ENCODE data around the gene DCST2.

DCST2 gene

DNA sequence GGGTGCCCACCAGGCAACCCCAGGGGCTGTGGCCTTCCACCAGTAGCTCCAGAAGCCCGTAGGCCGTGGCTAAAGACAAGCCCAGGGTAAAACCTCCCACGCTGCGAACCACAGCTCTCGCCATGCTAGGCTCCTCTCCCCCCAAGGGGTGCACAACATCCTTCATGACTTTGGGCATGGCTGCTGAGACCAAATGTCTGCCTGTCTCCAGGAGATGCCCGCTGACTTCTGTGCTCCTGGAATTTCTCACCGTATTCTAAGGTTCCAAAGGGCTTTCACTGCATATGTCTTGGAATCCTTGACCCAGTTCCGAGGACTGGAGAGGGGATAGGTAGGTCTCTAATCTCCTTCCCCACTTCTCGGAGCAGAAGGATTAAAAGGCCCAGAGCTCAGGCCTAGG is at the start of gene DCST2, which contains the start of gene DCST1:
Gene DCST2 (minus strand): TSS at position 258 of the 400 bp plus-strand sequence. CDS start 80 bp downstream, at position 178.
Gene DCST1 (plus strand): TSS at position 301 of the 400 bp plus-strand sequence. CDS start 213 bp downstream, outside the sequence.
- no peak for DNase-seq (ENCODE audit: low read depth in 2 of 3, low spot score in 1 of 3)

DNA sequence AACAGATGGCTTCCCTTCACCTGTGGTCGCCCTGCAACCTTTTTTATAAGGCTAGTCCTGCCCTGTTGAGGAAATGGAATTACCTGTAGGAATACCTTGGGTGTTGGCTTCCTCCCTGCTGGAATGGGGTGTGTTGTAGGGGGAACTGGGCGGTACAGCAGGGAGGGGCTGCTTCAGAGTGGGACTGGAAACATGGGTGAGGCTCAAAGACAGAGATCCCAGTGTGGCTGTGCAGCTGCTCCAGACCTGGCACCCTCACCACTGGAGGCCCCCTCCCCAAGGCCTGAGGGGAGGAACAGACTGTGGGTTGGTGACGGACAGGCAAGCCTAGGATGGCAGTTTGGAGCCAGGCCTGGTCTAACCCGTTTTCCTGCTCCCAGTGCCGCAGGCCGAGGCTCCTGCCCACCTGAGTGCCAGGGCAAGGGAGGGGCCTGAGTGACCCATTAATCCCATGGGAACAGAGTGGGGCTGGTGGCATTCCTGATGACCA is 49.5 kb upstream of the DCST2 start:
- no peak for DNase-seq (ENCODE audit: low read depth in 2 of 3, low spot score in 1 of 3)

DNA sequence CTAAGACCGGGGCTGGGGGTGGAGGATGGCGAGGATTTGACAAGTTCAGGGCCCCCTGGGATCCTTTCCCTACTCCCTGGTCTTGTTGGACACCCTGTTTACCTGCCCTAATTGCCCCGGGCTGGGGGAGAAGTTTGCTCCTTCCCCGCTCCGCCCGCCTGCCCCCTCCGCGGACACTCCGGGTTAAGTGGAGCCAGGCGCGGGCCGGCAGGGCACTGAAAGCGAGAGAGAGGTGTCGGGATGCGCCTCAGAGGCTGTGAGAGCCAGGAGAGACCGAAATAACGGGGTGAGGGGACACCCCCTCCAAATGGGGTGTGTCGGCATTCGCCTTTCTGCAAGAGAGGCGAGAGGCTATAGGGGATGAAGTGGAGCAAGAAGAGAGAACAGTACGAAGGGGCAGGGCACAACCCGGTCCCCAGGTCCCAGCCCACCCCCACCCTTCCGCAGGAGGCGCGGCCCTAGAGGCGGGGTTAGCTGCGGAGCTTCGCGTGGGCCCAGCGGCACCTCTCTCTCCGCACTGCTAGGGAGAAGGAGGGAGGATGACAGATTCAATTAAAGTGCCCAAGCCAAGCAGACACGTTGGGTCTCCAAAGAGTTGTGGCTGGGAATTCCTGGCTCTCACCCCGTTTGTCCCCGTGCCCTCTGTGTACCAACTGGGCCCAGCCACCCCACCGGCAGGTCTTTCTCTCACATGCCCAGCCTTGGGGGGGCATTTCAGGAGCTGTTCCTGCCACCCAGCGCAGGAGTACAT is 48.9 kb upstream of the DCST2 start:
- no peak for DNase-seq (ENCODE audit: low read depth in 2 of 3, low spot score in 1 of 3)

DNA sequence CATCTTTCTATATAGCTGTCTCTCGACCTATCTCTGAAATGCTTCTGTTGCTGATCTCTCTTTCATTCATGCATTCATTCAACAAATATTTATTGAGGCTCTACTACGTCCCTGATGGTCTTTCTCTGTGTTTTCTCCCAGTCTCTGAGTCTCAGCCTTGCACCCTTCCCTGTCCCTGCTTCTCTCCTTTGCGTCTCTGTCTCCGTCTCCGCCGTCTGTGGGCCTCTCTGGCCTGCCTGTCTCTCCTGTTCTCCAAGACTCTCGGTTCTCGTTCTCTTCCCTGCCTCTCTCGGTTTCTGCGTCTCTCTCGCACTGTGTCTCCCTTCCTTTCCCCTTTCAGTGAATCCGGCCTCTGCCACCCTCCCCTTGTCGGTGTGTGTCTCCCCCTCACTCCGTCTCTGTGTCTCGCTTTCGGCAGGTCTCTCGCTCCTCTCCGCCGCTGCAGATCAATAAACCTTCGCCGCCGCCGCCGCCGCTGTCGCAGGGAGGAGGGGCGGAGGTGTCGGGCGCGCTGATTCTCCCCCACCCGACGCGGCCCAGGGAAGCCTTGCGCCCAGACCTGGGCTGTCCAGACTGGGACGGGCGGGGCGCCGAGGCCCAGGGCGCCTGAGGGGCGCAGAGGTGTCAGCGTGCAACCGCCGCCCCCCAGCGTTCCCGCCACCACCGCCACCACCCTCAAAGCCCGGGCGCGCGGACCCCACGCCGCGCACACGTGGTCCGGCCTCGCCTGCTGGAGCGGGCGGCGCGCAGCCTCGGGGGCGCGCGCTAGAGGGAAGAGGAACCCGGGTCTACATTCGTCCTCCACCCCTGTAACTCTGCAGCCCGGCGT is 48.1 kb upstream of the DCST2 start:
- DNase-seq (ENCODE audit: low read depth in 2 of 3, low spot score in 1 of 3), result no peak

DNA sequence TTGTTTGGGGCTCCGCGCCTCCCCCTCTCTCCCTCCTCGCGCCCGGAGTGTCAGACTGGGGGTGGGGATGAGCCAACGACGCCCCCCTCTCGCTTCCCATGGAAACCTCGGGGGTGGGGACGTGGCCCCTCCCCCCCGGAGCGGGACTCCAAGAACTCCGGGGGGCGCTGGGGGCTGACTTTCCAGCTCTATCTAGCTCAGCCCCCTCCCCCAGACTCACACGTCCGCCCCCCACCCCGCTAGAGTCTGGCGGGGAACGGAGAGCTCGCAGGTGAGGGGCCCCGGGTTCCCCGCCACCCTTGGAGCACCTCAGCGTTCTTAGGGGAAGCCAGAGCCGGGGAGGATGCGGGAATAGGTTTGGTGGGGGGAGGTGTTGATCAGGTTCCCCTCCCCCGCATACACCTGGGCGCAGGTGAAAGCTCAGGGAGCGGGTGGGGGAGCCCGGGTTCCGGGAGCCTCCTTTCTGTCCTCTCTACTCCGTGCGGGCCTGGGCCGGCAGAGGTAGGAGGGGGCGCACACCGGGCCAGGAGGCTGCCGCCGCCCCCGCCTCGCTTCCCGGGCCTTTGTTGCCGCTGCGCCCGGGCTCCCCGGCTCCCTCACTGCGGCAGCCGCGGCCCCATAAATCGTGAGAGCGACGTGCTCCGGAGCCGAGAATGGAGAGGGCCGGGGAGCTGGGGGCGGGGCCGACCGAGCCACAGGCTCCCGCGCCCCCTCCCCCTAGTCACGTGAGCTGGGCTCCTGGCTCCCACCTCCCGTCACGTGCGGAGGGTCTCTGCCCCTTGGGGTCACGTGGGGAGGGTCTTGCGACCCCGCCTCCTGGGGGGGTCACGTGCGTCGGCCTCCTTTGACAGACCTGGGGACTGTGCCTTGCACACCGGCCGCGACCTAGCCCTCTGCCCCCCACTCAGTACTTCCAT is 47.0 kb upstream of the DCST2 start:
- no peak for DNase-seq (ENCODE audit: low read depth in 2 of 3, low spot score in 1 of 3)

DNA sequence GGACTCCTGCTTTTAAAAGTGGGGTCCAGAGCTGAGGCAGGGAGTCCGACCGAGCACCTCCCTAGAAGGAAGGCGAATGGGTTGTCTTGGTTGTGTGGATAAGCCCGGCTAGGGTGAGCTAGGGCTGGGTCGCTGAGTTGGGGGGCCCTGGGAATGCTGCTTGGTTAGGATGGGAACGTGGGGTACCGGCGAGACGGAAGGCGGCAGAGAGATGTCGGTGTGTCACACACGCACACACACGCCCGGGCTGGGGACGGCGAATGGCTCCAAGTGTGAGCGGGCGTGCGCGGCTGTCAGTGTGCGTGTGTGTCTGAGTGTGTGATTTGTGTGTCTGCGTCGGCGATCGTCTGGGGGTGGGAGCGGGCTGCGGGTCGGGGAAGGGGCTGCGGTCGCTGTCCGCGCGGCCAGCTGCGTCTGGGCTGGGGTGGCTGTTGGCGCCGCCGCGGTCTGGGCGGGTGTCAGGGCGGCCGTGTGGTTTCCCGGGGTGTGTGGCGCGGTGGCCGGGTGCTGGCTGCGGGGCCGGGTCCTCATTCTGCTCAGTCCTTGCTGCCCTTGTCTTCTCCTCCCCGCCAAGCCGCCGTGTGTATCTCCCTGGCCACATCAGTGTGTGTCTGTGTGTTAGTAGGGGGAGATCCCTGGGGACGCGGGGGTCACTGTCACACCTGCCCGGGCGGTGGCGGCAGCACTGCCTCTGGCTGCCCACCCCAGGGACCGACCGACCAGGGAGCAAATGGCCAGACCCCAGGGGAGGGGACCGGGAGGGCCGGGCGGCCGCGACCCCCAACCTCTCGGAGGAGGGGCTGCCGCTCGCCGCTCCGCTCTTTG is 46.1 kb upstream of the DCST2 start:
- DNase-seq (ENCODE audit: low read depth in 2 of 3, low spot score in 1 of 3), result no peak

DNA sequence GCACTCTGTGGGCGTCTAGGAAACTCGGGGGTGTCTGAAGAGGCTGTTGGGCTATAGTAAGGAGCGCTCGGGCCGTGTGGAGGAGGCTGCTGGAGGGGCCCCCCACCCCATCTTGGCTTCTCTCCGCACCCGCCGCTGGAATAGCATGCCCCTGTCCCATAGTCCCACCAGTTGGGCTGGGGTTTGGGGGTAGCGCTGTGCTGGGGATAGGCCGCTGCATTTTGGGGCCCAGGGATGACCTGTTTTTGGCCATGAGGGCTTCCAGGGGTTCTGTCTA is 45.6 kb upstream of the DCST2 start:
- DNase-seq (ENCODE audit: low read depth in 2 of 3, low spot score in 1 of 3), result no peak

DNA sequence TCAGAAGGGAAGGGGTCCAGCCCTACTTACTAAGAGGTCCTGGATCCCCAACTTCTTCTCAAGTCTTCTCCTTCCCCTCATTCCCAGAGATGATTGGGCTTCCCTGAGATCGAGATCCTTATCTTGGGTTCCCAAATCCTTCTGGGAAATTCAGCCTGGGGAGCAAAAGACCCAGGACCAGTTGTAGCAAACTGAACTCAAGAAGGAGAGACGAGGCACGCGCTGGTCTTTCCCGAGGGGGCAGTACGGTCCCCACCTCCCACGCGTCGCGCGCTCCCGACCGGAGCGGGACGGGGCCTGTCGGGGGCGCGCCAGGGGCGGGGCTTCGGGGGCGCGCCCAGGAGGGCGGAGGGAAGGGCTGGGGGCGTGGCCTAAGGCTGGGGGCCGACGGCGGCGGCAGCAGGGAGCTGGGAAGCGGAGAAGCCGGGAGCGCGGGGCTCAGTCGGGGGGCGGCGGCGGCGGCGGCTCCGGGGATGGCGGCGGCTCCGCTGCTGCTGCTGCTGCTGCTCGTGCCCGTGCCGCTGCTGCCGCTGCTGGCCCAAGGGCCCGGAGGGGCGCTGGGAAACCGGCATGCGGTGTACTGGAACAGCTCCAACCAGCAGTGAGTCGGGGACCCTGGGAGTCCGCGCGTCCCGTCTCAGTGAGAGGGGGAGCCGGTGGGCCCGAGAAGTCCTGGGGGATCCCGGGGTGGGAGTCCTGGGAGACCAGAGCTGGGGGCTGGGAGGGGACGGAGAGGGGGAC is 45.1 kb upstream of the DCST2 start, which contains the start of gene EFNA3:
Gene EFNA3 (plus strand): TSS at position 369 of the 741 bp plus-strand sequence. CDS start 105 bp downstream, at position 474.
- DNase-seq (ENCODE audit: low read depth in 2 of 3, low spot score in 1 of 3), result peak in 1 of 3 donors; percentile 40

DNA sequence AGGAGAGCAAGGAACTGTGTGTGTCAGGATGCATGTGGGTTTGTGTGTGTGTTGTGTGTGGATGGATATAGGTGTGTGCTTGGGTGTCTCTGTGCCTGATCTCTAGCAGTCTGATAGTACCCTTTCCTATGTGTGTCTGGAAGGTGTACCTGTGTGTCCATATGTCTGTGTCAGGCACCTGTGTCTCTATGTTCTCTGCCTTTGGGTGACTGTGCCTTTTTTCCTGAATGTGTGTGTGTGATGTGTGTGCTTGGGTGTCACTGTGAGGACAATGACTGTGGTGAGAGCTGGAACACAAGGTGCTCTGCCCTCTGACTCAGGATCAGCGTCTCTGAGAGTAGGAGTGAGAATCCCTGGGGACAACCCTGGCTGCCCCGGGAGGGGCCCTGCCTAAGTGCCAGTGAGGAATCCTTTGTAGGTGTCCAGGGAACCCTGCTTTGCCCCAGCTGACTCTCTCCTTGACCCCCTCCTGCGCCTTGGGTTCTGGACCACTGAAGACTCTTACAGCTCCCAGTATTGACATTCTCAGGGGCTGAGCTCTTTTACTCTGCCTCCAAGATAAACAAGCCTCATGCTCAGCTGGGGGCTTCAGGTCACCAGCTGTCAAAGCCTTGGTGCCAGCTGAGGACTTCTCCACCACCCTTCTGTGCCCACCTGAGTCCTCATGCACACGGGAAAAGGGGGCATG is 44.3 kb upstream of the DCST2 start:
- no peak for DNase-seq (ENCODE audit: low read depth in 2 of 3, low spot score in 1 of 3)

DNA sequence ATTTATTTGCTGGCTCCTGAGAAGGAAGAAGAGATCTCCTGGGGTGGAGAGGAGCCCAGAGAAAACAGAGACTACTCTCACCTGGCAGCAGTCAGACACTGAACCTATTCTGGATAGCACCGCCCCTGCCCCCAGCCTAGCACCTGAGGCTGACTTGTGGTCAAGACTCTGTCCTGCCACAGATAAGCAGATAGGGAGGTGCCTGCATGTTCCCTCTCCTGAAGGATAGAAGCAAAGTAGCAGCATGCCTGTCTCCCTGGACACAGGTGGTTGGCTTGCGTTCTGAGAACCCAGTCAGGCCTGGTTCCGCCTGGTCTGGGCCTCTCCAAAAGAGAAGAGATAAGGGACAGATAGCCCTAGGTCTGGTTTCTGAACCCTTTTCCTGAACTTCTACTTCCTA is 43.8 kb upstream of the DCST2 start:
- DNase-seq (ENCODE audit: low read depth in 2 of 3, low spot score in 1 of 3), result no peak

DNA sequence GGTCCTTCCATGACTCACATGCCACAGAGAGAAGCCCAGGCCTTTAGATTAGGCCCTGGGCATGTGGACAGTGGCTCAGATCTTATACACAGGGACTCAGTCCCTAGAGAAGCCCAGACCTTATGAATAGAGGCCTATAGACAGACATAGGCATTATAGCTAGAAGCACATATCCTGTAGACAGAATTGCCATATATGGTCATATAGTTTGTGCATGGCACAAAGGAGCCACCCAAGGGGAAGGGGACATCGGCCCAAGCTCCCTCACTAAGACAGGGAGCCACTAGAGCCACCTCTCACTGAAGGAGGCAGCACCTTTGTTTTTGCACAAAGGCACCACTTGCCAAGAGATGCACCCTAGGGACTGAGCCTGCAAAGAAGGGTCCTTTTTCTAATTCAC is 42.8 kb upstream of the DCST2 start:
- no peak for DNase-seq (ENCODE audit: low read depth in 2 of 3, low spot score in 1 of 3)

DNA sequence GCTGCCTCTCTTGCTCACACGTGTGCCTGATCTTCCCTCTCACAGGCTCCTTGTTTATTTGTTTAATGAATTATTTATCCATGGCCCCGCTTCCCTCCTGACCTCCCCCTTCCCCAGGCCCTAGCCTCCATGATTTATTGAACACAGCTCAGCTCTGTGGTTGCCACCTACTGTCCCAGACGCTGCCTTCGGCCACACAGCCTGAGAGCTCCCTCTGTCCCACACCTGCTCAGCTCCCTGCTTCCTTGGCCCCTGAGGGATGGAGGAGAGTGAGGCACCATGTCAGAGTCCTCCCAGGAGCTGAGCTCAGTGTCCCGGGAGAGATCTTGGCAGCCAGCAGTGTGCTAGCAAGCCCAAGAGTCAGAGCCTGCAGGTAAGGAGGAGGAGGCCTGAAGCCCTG is 42.0 kb upstream of the DCST2 start:
- no peak for DNase-seq (ENCODE audit: low read depth in 2 of 3, low spot score in 1 of 3)

DNA sequence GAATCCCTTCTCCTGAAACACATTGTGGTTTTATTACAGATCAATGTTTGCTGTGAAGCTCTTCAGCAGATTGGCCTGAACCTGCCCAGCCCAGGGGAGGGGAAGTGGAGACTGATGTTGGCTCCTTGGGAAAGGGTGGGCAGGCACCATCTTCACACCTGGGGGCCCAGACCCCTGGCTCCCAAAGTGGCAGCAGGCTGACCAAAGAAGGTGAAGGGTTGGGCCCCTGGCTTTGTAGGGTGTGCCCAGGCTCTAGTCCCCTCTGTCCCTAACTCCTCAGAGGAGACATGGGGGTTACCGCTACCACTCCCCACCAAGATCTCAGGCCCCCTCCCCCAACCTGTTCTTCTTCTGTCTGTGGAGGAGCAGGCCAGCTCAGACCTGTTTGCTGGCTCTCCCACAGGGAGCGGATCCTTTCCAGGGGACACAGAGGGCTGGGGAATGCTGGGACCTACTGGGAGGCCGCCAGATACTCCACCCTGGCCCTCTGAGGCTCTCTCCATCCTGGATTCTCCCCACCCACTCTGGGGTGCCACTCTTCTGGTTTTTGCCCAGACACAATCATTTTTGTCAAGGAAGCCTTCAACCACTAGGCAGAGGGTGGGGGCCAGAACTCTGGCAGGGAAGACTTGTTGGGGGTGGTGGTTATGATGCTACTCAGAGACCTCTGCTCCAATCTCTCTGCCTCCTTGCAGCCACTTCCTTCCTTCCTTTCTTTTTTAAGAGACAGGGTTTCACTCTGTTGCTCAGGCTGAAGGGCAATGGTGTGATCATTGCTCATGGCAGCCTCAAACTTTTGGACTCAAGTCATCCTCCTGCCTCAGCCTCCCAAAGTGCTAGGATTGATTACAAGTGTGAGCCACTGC is 40.0 kb upstream of the DCST2 start:
- no peak for DNase-seq (ENCODE audit: low read depth in 2 of 3, low spot score in 1 of 3)

DNA sequence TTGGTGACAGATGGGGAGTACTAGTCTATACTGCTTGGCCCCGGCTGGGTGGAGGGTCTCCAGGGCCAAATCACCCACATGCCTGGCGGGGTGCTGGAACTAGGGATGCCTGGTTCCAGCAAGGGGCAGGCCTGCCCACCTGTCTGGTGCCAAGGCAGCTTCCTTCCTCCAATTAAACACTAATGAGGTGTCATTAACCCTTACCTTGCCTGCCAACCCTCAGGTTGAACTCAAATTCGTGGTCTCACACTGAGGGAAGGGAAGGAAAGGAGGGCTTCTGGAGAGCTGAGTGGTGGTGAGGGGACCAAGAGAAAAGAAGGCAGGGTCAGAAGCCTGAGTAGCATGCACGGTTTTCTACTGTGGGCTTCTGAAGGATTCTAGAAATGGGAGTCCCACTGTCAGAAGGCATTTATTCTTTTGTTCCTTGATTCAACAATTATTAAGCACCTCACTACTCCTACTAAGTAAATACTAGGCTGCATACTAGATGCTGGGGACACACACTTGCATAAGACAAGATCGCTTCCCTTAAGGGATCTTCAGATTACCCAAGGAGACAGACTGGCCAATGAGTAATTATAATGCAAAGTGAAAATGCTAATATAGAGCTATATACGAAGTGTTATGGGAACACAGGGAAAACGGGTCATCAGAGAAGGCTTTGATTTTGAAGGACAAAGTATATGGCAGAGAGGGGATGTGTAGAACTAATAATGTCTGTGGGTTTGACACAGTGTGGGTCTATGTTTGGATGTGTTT is 39.1 kb upstream of the DCST2 start:
- DNase-seq (ENCODE audit: low read depth in 2 of 3, low spot score in 1 of 3), result no peak

DNA sequence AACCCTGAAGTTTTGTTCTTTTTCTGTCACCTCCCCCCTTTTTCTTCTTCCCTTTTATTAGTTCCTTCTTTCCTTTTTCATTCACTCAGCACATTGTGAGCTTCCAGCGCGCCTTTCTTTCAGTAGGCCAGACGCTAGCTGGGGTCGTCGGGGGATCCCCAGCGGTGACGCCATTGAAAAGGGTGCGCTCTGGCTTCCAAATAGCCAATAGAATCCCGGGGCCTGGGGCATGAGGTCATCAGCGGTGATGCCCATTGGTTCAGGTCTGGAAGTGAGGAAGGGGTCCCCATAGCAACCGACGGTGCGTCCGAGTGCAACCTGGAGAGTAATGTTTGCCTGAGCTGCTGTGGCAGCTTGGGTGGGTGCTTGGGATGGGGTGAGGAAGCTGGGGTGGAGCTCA is 38.1 kb upstream of the DCST2 start:
- DNase-seq (ENCODE audit: low read depth in 2 of 3, low spot score in 1 of 3), result no peak

DNA sequence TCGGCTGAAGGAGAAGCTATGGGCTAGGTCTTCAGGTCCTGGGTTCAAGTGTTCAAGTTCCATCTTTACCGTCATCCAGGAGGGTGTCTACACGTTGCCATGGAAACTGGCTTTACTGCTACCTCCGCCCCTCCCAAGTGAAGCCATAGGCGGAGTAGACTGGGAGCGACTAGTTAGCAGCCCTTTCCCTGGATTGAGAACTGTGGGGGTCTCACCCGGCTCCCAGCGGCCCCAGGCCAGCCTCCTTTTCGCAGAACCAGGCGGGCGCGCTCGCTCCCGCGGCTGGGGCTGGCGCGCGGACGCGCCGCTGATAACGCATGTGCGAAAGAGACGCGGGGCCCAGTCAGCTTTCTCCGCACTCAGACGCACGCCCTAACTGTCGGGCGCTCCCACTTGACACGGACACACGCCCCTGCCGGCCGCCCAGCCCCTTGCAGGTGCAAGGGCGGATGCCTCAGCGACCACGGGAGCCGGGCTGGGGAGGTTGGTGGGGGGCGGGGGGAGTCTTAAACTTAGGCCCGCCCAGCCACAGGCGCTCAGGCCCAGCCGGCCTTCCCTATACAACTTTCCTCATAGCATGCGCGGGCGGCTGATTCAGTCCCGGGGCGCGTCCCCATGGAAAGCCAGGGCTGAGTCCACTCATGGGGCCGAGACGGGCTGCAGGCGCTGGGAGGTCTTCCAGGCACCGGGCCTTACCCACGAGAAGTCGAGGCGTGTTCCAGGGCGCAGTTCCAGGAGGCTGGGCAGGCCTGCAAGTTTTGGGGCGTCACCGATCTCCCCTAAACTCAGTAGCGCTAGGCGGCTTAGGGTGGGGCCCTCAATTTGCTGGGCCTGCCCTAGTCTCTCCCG is 37.4 kb upstream of the DCST2 start:
- DNase-seq (ENCODE audit: low read depth in 2 of 3, low spot score in 1 of 3), result peak in 2 of 3 donors; percentile 69 to 72
